Measurements from ENCODE around the gene ELOVL6. TPM values are rescaled to one million over a fixed set of nuclear protein-coding genes. Genes with fewer than 3 reads are reported as not detected.
A peak's percentile ranks its signal among the peaks of the same experiment; 100 is the strongest.

ELOVL6 gene
- total RNA-seq, 5 donors from 2014 or later (not counting 1 experiment from before 2014, with no cell fraction given), result 1.1 to 2.9 (median 2.0) TPM

DNA sequence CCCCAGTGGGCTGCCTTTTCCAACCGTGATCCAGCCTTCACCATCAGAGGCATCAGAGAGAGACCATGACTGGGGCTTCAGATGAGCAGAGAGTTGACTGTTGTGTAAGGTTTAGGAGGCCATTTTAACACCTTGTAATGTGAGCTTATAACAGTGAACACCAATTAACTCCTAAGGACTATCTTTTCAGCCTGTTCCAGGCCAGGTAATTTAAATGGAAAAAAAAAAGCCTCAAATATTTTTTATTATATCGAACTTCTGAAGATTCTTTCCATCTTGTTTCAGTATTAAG, 13.3 kb upstream of the ELOVL6 start:
- no peak overlapping the region for H3K4me3 ChIP-seq (ENCODE audit: control insufficient read depth in 1 of 2, extremely low read depth in 1 of 2, low read length in 1 of 2)
- no peak for ATAC-seq (replicated peaks in 1 of 4)
- H3K9me3 ChIP-seq, result no peaks in the 10 kb centered on the region
- no peak overlapping the region for H3K27ac Mint-ChIP-seq
- H3K4me1 ChIP-seq (ENCODE audit: control insufficient read depth in 1 of 2, extremely low read depth in 1 of 2, insufficient read depth in 2 of 2, low read length in 2 of 2), result no peaks in the 10 kb centered on the region
- no peaks in the 10 kb centered on the region for H3K36me3 Mint-ChIP-seq
- no CpG with 5 or more reads among the region's 2 CpGs for WGBS (ENCODE audit: insufficient coverage)
- H3K36me3 ChIP-seq (ENCODE audit: control insufficient read depth in 2 of 2, extremely low read depth in 1 of 2, insufficient read depth in 1 of 2, low read length in 1 of 2), result no peaks in the 10 kb centered on the region
- H3K27me3 ChIP-seq (replicated peaks in 1 of 2; ENCODE audit: control insufficient read depth in 2 of 2, extremely low read depth in 1 of 2, insufficient read depth in 2 of 2, low read length in 1 of 2), result no peaks in the 10 kb centered on the region
- no peaks in the 10 kb centered on the region for H3K9me3 Mint-ChIP-seq
- peaks cover 0 to 3% of the 10 kb centered on the region in 2 donors for H3K27me3 Mint-ChIP-seq
- ChIA-PET CTCF (interaction anchor here (0.6 to 1.9 kb wide), 12 partner anchors 13 to 737 kb away, joined by 3 to 18 read pairs (median 3); no protein-coding TSS in a partner anchor), POLR2A (interaction anchor here in 1 of 2 donors (0.5 kb wide), 1 partner anchor 162 kb away, joined by 3 read pairs; no protein-coding TSS in a partner anchor)
- DNase-seq, result no peak
- H3K4me1 Mint-ChIP-seq, result peaks cover 0 to 3% (median 3%) of the 10 kb centered on the region in 3 donors
- H3K27ac ChIP-seq (ENCODE audit: low read length), result no peak overlapping the region
- H3K4me3 Mint-ChIP-seq, result no peak overlapping the region

DNA sequence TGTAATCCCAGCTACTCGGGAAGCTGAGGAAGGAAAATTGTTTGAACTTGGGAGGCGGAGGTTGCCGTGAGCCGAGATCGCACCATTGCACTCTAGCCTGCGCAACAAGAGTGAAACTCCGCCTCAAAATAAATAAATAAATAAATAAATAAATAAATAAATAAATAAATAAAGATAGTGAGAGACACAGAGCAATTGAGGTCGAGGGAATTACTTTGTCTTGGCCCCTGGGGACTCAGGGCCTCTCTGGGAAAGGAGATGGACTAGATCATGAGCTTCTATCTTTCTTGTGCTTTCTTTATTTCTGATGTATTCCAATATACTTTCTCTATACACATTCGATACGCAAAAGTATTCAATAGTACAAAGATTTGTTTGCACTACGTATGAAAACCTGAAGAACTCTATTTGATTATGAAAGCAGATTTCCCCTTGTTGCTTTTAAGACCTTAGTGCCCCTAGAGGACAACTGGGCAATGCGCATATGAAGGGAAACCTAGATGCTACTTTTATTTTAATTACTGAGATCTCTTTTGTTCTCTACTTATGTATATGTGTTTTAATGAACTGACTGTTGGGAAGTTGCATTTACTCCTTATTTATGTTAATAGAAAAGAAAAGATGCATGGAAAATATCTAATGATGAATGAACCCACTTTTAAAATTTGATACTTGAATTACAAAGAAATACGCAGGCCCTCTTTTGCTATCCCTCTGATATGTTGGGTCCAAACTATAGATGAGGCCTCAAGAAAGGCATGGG, 12.8 kb upstream of the ELOVL6 start:
- no CpG with 5 or more reads among the region's 13 CpGs for WGBS (ENCODE audit: insufficient coverage)
- Mint-ChIP-seq H3K9me3 (no peaks in the 10 kb centered on the region), H3K27ac (no peak overlapping the region)

DNA sequence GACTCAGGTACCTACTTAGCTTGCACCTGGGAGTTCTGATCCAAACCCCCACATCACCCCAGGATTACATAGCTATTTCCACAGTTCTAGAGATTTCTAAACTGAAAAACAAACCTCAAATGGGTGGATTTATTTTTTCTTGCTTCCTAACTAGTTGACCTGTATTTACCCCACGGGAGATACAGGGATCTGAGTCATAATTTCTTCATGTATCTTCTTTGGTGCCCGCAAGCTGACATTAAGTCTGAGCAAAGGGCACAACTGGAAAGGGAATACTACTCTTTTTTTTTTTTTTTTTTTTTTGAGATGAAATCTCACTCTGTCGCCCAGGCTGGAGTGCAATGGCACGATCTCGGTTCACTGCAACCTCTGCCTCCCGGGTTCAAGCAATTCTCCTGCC, 10.0 kb upstream of the ELOVL6 start:
- no peaks in the 10 kb centered on the region for H3K36me3 Mint-ChIP-seq
- 100% methylated on average over 3 of the region's 6 CpGs for WGBS (ENCODE audit: insufficient coverage)
- Histone ChIP-seq H3K9me3 (no peaks in the 10 kb centered on the region), H3K27me3 (replicated peaks in 1 of 2; ENCODE audit: control insufficient read depth in 2 of 2, extremely low read depth in 1 of 2, insufficient read depth in 2 of 2, low read length in 1 of 2) (no peaks in the 10 kb centered on the region), H3K4me3 (ENCODE audit: control insufficient read depth in 1 of 2, extremely low read depth in 1 of 2, low read length in 1 of 2) (no peak overlapping the region), H3K36me3 (ENCODE audit: control insufficient read depth in 2 of 2, extremely low read depth in 1 of 2, insufficient read depth in 1 of 2, low read length in 1 of 2) (no peaks in the 10 kb centered on the region), H3K27ac (ENCODE audit: low read length) (no peak overlapping the region), H3K4me1 (ENCODE audit: control insufficient read depth in 1 of 2, extremely low read depth in 1 of 2, insufficient read depth in 2 of 2, low read length in 2 of 2) (no peaks in the 10 kb centered on the region)
- no peaks in the 10 kb centered on the region for H3K27me3 Mint-ChIP-seq
- CTCF ChIA-PET, result interaction anchor here (0.7 to 1.6 kb wide), 4 partner anchors 10 to 159 kb away, joined by 3 to 9 read pairs (median 4); partner anchors contain the start of gene ELOVL6 (in 1 of the 2)
- DNase-seq (no peak), ATAC-seq (replicated peaks in 1 of 4) (no peak)
- POLR2A ChIA-PET, result interaction anchor here in 1 of 2 donors (0.7 kb wide), 1 partner anchor 17 kb away, joined by 4 read pairs; no protein-coding TSS in a partner anchor
- H3K4me3 Mint-ChIP-seq, result no peak overlapping the region
- H3K9me3 Mint-ChIP-seq, result no peaks in the 10 kb centered on the region
- H3K27ac Mint-ChIP-seq, result no peak overlapping the region
- H3K4me1 Mint-ChIP-seq, result peaks cover 0 to 3% (median 3%) of the 10 kb centered on the region in 3 donors

More for the DNA sequence above, 12.8 kb upstream of the ELOVL6 start:
- H3K36me3 ChIP-seq (ENCODE audit: control insufficient read depth in 2 of 2, extremely low read depth in 1 of 2, insufficient read depth in 1 of 2, low read length in 1 of 2), result no peaks in the 10 kb centered on the region
- no peak overlapping the region for H3K4me3 ChIP-seq (ENCODE audit: control insufficient read depth in 1 of 2, extremely low read depth in 1 of 2, low read length in 1 of 2)
- DNase-seq (peak in 14 of 35 experiments; percentile 4 to 69 (median 26)), ATAC-seq (replicated peaks in 1 of 4) (peak; percentile 60 to 77 (median 62))
- no peaks in the 10 kb centered on the region for H3K9me3 ChIP-seq
- ChIA-PET CTCF (interaction anchor here (0.6 to 1.9 kb wide), 12 partner anchors 15 to 390 kb away, joined by 3 to 18 read pairs (median 4); no protein-coding TSS in a partner anchor), POLR2A (interaction anchor here in 1 of 2 donors (0.5 kb wide), 1 partner anchor 161 kb away, joined by 3 read pairs; no protein-coding TSS in a partner anchor)
- Mint-ChIP-seq H3K36me3 (no peaks in the 10 kb centered on the region), H3K27me3 (peaks cover 0 to 3% of the 10 kb centered on the region in 2 donors), H3K4me1 (peaks cover 0 to 3% (median 3%) of the 10 kb centered on the region in 3 donors), H3K4me3 (no peak overlapping the region)
- no peaks in the 10 kb centered on the region for H3K4me1 ChIP-seq (ENCODE audit: control insufficient read depth in 1 of 2, extremely low read depth in 1 of 2, insufficient read depth in 2 of 2, low read length in 2 of 2)
- H3K27me3 ChIP-seq (replicated peaks in 1 of 2; ENCODE audit: control insufficient read depth in 2 of 2, extremely low read depth in 1 of 2, insufficient read depth in 2 of 2, low read length in 1 of 2), result no peaks in the 10 kb centered on the region
- H3K27ac ChIP-seq (ENCODE audit: low read length), result no peak overlapping the region

DNA sequence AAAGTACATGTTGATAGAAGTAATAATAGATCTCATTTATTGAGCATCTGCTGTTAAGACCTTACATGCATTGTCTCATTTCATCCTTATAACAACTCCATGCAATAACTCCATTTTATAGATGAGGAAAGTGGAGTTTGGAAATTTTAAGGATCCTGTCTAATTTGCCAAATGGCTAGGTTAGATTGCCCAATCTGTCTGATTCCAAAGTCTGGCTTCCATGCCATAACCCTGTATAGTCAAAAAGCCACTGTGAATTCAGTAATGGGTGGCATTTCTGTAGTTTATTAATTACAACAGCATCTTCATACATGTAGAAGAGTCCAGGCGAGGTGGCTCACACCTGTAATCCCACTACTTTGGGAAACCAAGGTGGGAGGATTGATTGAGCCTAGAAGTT, 8.8 kb upstream of the ELOVL6 start:
- Histone ChIP-seq H3K27ac (ENCODE audit: low read length) (no peak overlapping the region), H3K4me3 (ENCODE audit: control insufficient read depth in 1 of 2, extremely low read depth in 1 of 2, low read length in 1 of 2) (no peak overlapping the region), H3K9me3 (no peaks in the 10 kb centered on the region), H3K36me3 (ENCODE audit: control insufficient read depth in 2 of 2, extremely low read depth in 1 of 2, insufficient read depth in 1 of 2, low read length in 1 of 2) (no peaks in the 10 kb centered on the region), H3K4me1 (ENCODE audit: control insufficient read depth in 1 of 2, extremely low read depth in 1 of 2, insufficient read depth in 2 of 2, low read length in 2 of 2) (no peaks in the 10 kb centered on the region), H3K27me3 (replicated peaks in 1 of 2; ENCODE audit: control insufficient read depth in 2 of 2, extremely low read depth in 1 of 2, insufficient read depth in 2 of 2, low read length in 1 of 2) (no peaks in the 10 kb centered on the region)
- POLR2A ChIA-PET, result no interaction called here
- DNase-seq (no peak), ATAC-seq (replicated peaks in 1 of 4) (no peak)
- CTCF ChIA-PET, result interaction anchor here (0.6 to 1.6 kb wide), 2 partner anchors 9 to 160 kb away, joined by 3 to 4 read pairs; partner anchors contain the start of gene ELOVL6 (in 1 of the 2)
- H3K27me3 Mint-ChIP-seq, result no peaks in the 10 kb centered on the region
- no peak overlapping the region for H3K4me3 Mint-ChIP-seq
- H3K27ac Mint-ChIP-seq, result no peak overlapping the region
- H3K36me3 Mint-ChIP-seq, result no peaks in the 10 kb centered on the region
- H3K9me3 Mint-ChIP-seq, result no peaks in the 10 kb centered on the region
- no CpG with 5 or more reads among the region's 1 CpG for WGBS (ENCODE audit: insufficient coverage)
- peaks cover 0 to 3% (median 3%) of the 10 kb centered on the region in 3 donors for H3K4me1 Mint-ChIP-seq

DNA sequence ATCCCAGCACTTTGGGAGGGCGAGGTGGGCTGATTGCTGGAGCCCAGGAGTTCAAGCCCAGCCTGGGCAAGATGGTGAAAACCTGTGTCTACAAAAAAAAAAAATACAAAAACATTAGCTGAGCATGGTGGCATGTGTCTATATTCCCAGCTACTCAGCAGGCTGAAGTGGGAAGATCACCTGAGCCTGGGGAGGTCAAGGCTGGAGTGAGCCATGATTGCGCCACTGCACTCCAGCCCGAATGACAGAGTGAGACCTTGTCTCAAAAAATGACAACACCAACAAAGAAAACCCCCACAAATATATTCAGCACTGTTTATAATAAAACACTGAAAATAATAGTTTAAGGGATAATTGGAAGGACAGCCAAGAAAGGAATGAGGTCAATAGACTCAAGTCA, 3.6 kb upstream of the ELOVL6 start:
- POLR2A ChIA-PET, result no interaction called here

DNA sequence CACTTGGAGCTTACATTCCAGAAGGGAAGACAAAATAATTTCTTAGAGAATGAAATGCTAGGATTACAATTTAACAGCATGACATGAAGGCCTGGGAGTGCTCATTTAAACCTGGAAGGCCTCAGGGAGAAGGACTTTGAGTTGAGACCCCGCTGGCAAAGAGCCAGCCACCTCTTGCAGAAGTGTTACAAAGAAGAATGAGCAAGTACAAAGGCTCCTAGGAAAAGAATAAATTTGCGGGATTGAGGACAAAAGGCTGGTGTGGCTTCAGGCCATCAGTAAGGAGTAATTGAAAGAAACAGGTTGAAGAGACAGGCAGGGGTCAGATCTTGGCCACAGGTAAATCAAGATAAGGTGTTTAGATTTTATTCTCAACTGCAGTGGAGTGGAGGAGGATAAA, 3.1 kb upstream of the ELOVL6 start:
- Mint-ChIP-seq H3K4me3 (no peak overlapping the region), H3K27ac (no peak overlapping the region), H3K36me3 (no peaks in the 10 kb centered on the region), H3K4me1 (peaks cover 2 to 18% (median 7%) of the 10 kb centered on the region in 3 donors), H3K27me3 (no peaks in the 10 kb centered on the region), H3K9me3 (no peaks in the 10 kb centered on the region)
- DNase-seq (no peak), ATAC-seq (replicated peaks in 1 of 4) (no peak)
- no peaks in the 10 kb centered on the region for H3K9me3 ChIP-seq
- WGBS (ENCODE audit: insufficient coverage), result 95% methylated on average over 2 of the region's 2 CpGs
- no peak overlapping the region for H3K4me3 ChIP-seq (ENCODE audit: control insufficient read depth in 1 of 2, extremely low read depth in 1 of 2, low read length in 1 of 2)
- H3K27me3 ChIP-seq (replicated peaks in 1 of 2; ENCODE audit: control insufficient read depth in 2 of 2, extremely low read depth in 1 of 2, insufficient read depth in 2 of 2, low read length in 1 of 2), result peaks cover 0 to 5% of the 10 kb centered on the region in 2 experiments
- CTCF ChIA-PET, result no interaction called here
- no peaks in the 10 kb centered on the region for H3K36me3 ChIP-seq (ENCODE audit: control insufficient read depth in 2 of 2, extremely low read depth in 1 of 2, insufficient read depth in 1 of 2, low read length in 1 of 2)
- no peak overlapping the region for H3K27ac ChIP-seq (ENCODE audit: low read length)
- POLR2A ChIA-PET, result no interaction called here
- peaks cover 0 to 12% of the 10 kb centered on the region in 2 experiments for H3K4me1 ChIP-seq (ENCODE audit: control insufficient read depth in 1 of 2, extremely low read depth in 1 of 2, insufficient read depth in 2 of 2, low read length in 2 of 2)

More for the DNA sequence above, 3.6 kb upstream of the ELOVL6 start:
- H3K9me3 ChIP-seq, result no peaks in the 10 kb centered on the region
- H3K4me1 Mint-ChIP-seq, result peaks cover 2 to 18% (median 7%) of the 10 kb centered on the region in 3 donors
- WGBS (ENCODE audit: insufficient coverage), result 67% methylated on average over 1 of the region's 3 CpGs
- CTCF ChIA-PET, result no interaction called here
- H3K36me3 ChIP-seq (ENCODE audit: control insufficient read depth in 2 of 2, extremely low read depth in 1 of 2, insufficient read depth in 1 of 2, low read length in 1 of 2), result no peaks in the 10 kb centered on the region
- peaks cover 0 to 5% of the 10 kb centered on the region in 2 experiments for H3K27me3 ChIP-seq (replicated peaks in 1 of 2; ENCODE audit: control insufficient read depth in 2 of 2, extremely low read depth in 1 of 2, insufficient read depth in 2 of 2, low read length in 1 of 2)
- no peaks in the 10 kb centered on the region for H3K27me3 Mint-ChIP-seq
- no peaks in the 10 kb centered on the region for H3K9me3 Mint-ChIP-seq
- no peak overlapping the region for H3K4me3 Mint-ChIP-seq
- no peak overlapping the region for H3K27ac ChIP-seq (ENCODE audit: low read length)
- peaks cover 0 to 12% of the 10 kb centered on the region in 2 experiments for H3K4me1 ChIP-seq (ENCODE audit: control insufficient read depth in 1 of 2, extremely low read depth in 1 of 2, insufficient read depth in 2 of 2, low read length in 2 of 2)
- DNase-seq (no peak), ATAC-seq (replicated peaks in 1 of 4) (no peak)
- no peaks in the 10 kb centered on the region for H3K36me3 Mint-ChIP-seq
- H3K27ac Mint-ChIP-seq, result no peak overlapping the region
- no peak overlapping the region for H3K4me3 ChIP-seq (ENCODE audit: control insufficient read depth in 1 of 2, extremely low read depth in 1 of 2, low read length in 1 of 2)

Data from T-cell (primary cell).